KMS-11 (cell line): ENCODE data around the gene AEBP1.

Experiments used
- H2AFZ ChIP-seq: fragments of 200-600 bp; sonication (generic); 2 replicates; pipeline ENCODE4 v1.6.1; 2016; ENCODE audit warnings: antibody characterized with exemption, mixed run types, low read depth
- H3K27ac ChIP-seq: fragments of 200-600 bp; sonication (generic); 2 replicates; pipeline ENCODE4 v1.6.1; 2016; ENCODE audit warnings: mild to moderate bottlenecking, mixed run types
- H3K27me3 ChIP-seq: fragments of 200-600 bp; sonication (generic); 2 replicates; pipeline ENCODE4 v1.6.1; 2017; ENCODE audit warnings: mild to moderate bottlenecking, low read depth, mixed run types, moderate library complexity; ENCODE audit not compliant: insufficient read depth
- H3K36me3 ChIP-seq: fragments of 200-600 bp; sonication (generic); 2 replicates; pipeline ENCODE4 v1.6.1; 2017; ENCODE audit warnings: mild to moderate bottlenecking, mixed run types; ENCODE audit not compliant: insufficient read depth
- H3K4me1 ChIP-seq: fragments of 200-600 bp; sonication (generic); 2 replicates; pipeline ENCODE4 v1.6.1; 2016; ENCODE audit warnings: mild to moderate bottlenecking, low read depth, mixed run types; ENCODE audit not compliant: poor library complexity, severe bottlenecking
- H3K4me2 ChIP-seq: fragments of 200-600 bp; sonication (generic); 2 replicates; pipeline ENCODE4 v1.7.0; 2016; ENCODE audit warnings: mild to moderate bottlenecking, mixed run types
- H3K4me3 ChIP-seq: fragments of 200-600 bp; sonication (generic); IDR thresholded peaks from 2 replicates; pipeline ENCODE4 v1.6.1; 2017; ENCODE audit warnings: low read depth, low read length, mixed read lengths; ENCODE audit not compliant: insufficient read depth
- H3K79me2 ChIP-seq: fragments of 200-600 bp; sonication (generic); 2 replicates; pipeline ENCODE4 v1.6.1; 2016; ENCODE audit warnings: low read depth, mixed run types; ENCODE audit not compliant: insufficient read depth
- H3K9ac ChIP-seq: fragments of 200-600 bp; sonication (generic); 2 replicates; pipeline ENCODE4 v1.6.1; 2016; ENCODE audit warnings: mild to moderate bottlenecking, mixed run types
- H4K20me1 ChIP-seq: fragments of 200-600 bp; sonication (generic); 2 replicates; pipeline ENCODE4 v1.6.1; 2016; ENCODE audit warnings: mild to moderate bottlenecking, mixed run types; ENCODE audit not compliant: insufficient read depth
- TF ChIP-seq, protein P1 (sequence below): fragments of 200-600 bp; sonication (generic); conservative IDR thresholded peaks from 2 replicates; pipeline ENCODE4 v1.6.1; 2017; ENCODE audit warnings: low read depth, mild to moderate bottlenecking, antibody characterized with exemption, low read length, moderate library complexity, mixed read lengths

The AEBP1 gene

DNA sequence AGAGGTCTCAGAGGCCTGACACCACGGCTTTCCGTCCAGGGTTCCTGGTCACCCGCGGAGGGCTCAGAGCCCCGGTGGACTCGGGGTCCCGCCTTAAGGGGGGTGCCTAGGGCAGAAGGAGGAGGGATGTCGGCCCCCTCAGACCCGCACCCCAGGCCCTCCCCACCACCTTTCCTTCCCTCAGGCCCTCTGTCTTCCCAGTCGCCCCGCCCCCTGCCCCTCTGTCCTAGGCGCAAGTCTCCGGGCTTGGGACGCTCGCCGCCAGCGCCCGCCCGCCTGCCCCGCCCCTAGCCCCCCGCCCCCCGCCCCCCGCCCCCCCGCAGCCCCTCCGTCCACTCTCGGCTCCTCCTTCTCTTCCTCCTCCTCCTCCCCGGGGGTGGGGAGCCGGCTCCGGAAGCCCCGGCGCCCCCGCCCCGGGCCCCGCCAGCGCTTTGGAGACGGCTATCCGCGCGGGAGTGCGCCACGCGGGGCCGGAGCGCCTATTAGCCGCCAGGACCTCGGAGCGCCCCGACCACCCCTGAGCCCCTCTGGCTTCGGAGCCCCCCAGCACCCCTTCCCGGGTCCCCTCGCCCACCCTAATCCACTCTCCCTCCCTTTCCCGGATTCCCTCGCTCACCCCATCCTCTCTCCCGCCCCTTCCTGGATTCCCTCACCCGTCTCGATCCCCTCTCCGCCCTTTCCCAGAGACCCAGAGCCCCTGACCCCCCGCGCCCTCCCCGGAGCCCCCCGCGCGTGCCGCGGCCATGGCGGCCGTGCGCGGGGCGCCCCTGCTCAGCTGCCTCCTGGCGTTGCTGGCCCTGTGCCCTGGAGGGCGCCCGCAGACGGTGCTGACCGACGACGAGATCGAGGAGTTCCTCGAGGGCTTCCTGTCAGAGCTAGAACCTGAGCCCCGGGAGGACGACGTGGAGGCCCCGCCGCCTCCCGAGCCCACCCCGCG is at the start of gene AEBP1:
Gene AEBP1, plus strand, starts transcription at position 423 of the 937 bp plus-strand sequence. Its CDS starts 321 bp downstream, at position 744.
- H3K27ac ChIP-seq: no peak within 1 kb of the TSS
- H3K4me3 ChIP-seq: no peak within 1 kb of the TSS
- no peak within 1 kb of the TSS for H3K4me2 ChIP-seq

DNA sequence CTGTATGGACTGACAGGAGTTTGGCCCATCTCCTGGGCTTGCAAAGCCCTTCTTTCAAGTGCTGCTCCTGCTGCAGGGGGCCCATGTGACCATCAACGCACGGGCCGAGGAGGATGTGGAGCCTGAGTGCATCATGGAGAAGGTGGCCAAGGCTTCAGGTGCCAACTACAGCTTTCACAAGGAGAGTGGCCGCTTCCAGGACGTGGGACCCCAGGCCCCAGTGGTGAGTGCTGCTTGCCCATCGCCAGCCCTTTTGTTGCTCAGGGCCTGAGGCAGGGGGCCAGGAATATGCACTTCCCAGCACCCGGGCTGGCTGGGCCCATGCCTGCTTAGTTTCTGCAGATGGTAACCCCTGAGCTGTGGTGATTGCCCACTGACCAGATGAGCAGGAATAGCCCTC is 47.5 kb upstream of the AEBP1 start:
- Histone ChIP-seq H4K20me1 (no peaks in the 10 kb centered on the region), H2AFZ (no peak overlapping the region), H3K4me1 (no peaks in the 10 kb centered on the region), H3K9ac (no peak overlapping the region), H3K27ac (no peak overlapping the region), H3K27me3 (no peaks in the 10 kb centered on the region), H3K4me3 (no peak overlapping the region), H3K4me2 (no peak overlapping the region), H3K36me3 (peaks cover 5% of the 10 kb centered on the region; the same call in 1 of the 2 replicates), H3K79me2 (no peaks in the 10 kb centered on the region)
- TF ChIP-seq, protein P1, sequence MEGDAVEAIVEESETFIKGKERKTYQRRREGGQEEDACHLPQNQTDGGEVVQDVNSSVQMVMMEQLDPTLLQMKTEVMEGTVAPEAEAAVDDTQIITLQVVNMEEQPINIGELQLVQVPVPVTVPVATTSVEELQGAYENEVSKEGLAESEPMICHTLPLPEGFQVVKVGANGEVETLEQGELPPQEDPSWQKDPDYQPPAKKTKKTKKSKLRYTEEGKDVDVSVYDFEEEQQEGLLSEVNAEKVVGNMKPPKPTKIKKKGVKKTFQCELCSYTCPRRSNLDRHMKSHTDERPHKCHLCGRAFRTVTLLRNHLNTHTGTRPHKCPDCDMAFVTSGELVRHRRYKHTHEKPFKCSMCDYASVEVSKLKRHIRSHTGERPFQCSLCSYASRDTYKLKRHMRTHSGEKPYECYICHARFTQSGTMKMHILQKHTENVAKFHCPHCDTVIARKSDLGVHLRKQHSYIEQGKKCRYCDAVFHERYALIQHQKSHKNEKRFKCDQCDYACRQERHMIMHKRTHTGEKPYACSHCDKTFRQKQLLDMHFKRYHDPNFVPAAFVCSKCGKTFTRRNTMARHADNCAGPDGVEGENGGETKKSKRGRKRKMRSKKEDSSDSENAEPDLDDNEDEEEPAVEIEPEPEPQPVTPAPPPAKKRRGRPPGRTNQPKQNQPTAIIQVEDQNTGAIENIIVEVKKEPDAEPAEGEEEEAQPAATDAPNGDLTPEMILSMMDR: no peak

More for the DNA sequence above, at the start of gene AEBP1:
- Histone ChIP-seq H4K20me1 (no peaks in the 10 kb centered on the region), H3K9ac (no peak within 1 kb of the TSS), H3K36me3 (no peaks in the 10 kb centered on the region), H3K4me1 (no peaks in the 10 kb centered on the region), H2AFZ (no peak within 1 kb of the TSS), H3K79me2 (no peaks in the 10 kb centered on the region), H3K27me3 (peaks cover 8% of the 10 kb centered on the region; the same call in 1 of the 2 replicates)
- TF ChIP-seq, protein P1: no peak

DNA sequence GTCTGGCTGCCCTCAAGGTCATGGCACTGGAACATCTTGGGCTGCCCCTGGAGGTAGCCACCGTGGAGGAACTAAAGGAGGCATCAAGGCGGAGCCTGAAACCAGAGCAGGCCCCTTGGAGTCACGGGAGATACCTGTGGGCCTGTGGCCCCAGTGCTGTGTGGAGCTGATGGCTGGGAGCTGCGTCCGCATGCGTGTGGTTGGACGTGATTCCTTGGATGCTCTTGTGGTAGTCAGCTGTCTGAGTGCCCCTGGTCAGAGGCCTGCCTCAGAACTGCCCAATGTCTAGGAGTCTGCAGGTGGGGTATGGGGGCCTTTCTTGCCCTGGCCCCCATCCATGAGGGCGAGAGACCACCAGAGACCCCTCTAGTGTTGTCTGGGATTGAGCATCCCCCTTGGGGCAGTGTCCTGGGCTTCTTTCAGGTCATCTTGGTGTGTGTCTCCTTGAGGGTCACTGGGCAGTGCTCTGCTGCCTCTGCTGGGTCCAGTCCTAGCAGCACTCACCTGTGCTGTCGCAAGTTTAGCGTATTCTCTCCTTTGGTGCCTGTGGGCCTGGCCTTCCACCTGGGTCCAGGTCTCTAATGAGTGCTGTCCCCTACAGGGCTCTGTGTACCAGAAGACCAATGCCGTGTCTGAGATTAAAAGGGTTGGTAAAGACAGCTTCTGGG is 46.8 kb upstream of the AEBP1 start:
- Histone ChIP-seq H3K9ac (no peak overlapping the region), H3K79me2 (no peaks in the 10 kb centered on the region), H2AFZ (no peak overlapping the region), H3K4me1 (no peaks in the 10 kb centered on the region), H3K4me2 (no peak overlapping the region), H3K27me3 (no peaks in the 10 kb centered on the region), H3K27ac (no peak overlapping the region), H3K36me3 (peaks cover 2% of the 10 kb centered on the region; the same call in 1 of the 2 replicates), H4K20me1 (no peaks in the 10 kb centered on the region), H3K4me3 (no peak overlapping the region)
- TF ChIP-seq, protein P1: no peak

DNA sequence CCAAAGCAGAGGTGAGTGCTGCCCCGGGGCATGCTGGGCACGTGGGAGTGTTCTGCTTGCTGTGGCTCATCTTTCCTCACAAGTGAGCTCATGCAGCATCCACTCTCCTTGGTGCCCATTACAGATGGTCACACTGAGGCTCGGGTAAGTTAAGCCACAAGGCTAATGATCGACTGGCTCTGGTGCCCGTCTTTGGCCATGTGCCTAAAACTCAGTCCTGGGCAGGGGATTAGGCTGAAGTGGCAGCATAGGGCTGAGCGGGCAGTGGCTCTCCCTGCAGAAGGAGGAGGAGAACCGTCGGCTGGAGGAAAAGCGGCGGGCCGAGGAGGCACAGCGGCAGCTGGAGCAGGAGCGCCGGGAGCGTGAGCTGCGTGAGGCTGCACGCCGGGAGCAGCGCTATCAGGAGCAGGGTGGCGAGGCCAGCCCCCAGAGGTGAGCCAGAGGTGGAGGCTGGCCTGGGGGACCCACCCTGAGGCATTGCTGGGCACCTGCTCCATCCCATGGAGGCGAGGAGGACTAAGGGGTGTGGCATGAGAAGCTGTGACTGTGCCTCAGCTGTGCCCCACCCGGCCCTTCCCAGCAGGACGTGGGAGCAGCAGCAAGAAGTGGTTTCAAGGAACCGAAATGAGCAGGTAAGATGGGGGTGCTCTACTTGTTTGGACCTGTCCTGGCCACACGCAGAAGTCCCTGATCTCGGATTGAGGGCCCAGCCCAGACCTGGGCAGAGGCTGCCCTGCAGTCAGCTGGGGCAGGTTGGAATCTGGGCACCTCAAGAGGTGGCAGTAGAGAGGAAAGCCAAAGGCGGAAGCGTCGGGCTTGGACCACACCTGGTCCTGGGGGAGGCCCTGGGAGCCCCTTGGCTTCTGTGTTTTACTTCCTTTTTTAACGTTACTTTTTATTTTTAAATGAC is 46.0 kb upstream of the AEBP1 start:
- no peak overlapping the region for H3K27ac ChIP-seq
- H3K4me3 ChIP-seq: no peak overlapping the region
- no peaks in the 10 kb centered on the region for H3K4me1 ChIP-seq
- H4K20me1 ChIP-seq: no peaks in the 10 kb centered on the region
- no peak overlapping the region for H3K9ac ChIP-seq
- H3K36me3 ChIP-seq: peaks cover 2% of the 10 kb centered on the region; the same call in 1 of the 2 replicates
- no peak overlapping the region for H2AFZ ChIP-seq
- TF ChIP-seq, protein P1: no peak
- H3K27me3 ChIP-seq: no peaks in the 10 kb centered on the region
- H3K4me2 ChIP-seq: no peak overlapping the region
- H3K79me2 ChIP-seq: no peaks in the 10 kb centered on the region
